ENCODE data around the gene ENHO. TPM values are rescaled to one million over a fixed set of nuclear protein-coding genes. Genes with fewer than 3 reads are reported as not detected.

The ENHO gene
- total RNA-seq, 1 donor from 2014 or later, result 0.86 TPM

- no peak for DNase-seq (ENCODE audit: extremely low spot score, unreplicated experiment)
- H3K27ac Mint-ChIP-seq (ENCODE audit: unreplicated experiment), result no peak overlapping the region
- H3K9me3 Mint-ChIP-seq (ENCODE audit: unreplicated experiment), result no peaks in the 10 kb centered on the region
- H3K36me3 Mint-ChIP-seq (ENCODE audit: unreplicated experiment), result no peaks in the 10 kb centered on the region
- H3K27me3 Mint-ChIP-seq (ENCODE audit: unreplicated experiment), result peaks cover 54% of the 10 kb centered on the region
- no peak for TF ChIP-seq CTCF (IDR thresholded peaks at IDR 0.05)
- H3K4me1 Mint-ChIP-seq (ENCODE audit: unreplicated experiment), result no peaks in the 10 kb centered on the region
- no peak overlapping the region for H3K4me3 Mint-ChIP-seq (ENCODE audit: unreplicated experiment)
Measured at GRCh38 chr9:34514401-34514800, 8.4 kb downstream of the ENHO start.

GRCh38 chr9:34513567-34514214 is 9.1 kb downstream of the ENHO start:
- Mint-ChIP-seq H3K27me3 (ENCODE audit: unreplicated experiment) (peaks cover 55% of the 10 kb centered on the region), H3K4me3 (ENCODE audit: unreplicated experiment) (no peak overlapping the region)
- TF ChIP-seq CTCF (IDR thresholded peaks at IDR 0.05), result no peak

GRCh38 chr9:34512131-34513078 is 10.4 kb downstream of the ENHO start:
- H3K4me1 Mint-ChIP-seq (ENCODE audit: unreplicated experiment), result no peaks in the 10 kb centered on the region
- H3K27me3 Mint-ChIP-seq (ENCODE audit: unreplicated experiment), result peaks cover 55% of the 10 kb centered on the region
- no peaks in the 10 kb centered on the region for H3K36me3 Mint-ChIP-seq (ENCODE audit: unreplicated experiment)
- H3K27ac Mint-ChIP-seq (ENCODE audit: unreplicated experiment), result no peak overlapping the region
- H3K9me3 Mint-ChIP-seq (ENCODE audit: unreplicated experiment), result no peaks in the 10 kb centered on the region
- H3K4me3 Mint-ChIP-seq (ENCODE audit: unreplicated experiment), result no peak overlapping the region
- no peak for TF ChIP-seq CTCF (IDR thresholded peaks at IDR 0.05)
- no peak for DNase-seq (ENCODE audit: extremely low spot score, unreplicated experiment)

More at GRCh38 chr9:34513567-34514214, 9.1 kb downstream of the ENHO start:
- H3K36me3 Mint-ChIP-seq (ENCODE audit: unreplicated experiment), result no peaks in the 10 kb centered on the region
- no peaks in the 10 kb centered on the region for H3K4me1 Mint-ChIP-seq (ENCODE audit: unreplicated experiment)
- DNase-seq (ENCODE audit: extremely low spot score, unreplicated experiment), result no peak
- H3K27ac Mint-ChIP-seq (ENCODE audit: unreplicated experiment), result no peak overlapping the region
- no peaks in the 10 kb centered on the region for H3K9me3 Mint-ChIP-seq (ENCODE audit: unreplicated experiment)

GRCh38 chr9:34510497-34511468 is 12.0 kb downstream of the ENHO start:
- Mint-ChIP-seq H3K36me3 (ENCODE audit: unreplicated experiment) (no peaks in the 10 kb centered on the region), H3K9me3 (ENCODE audit: unreplicated experiment) (no peaks in the 10 kb centered on the region), H3K4me1 (ENCODE audit: unreplicated experiment) (no peaks in the 10 kb centered on the region), H3K4me3 (ENCODE audit: unreplicated experiment) (no peak overlapping the region), H3K27me3 (ENCODE audit: unreplicated experiment) (peaks cover 51% of the 10 kb centered on the region), H3K27ac (ENCODE audit: unreplicated experiment) (no peak overlapping the region)
- TF ChIP-seq CTCF (IDR thresholded peaks at IDR 0.05), result no peak
- DNase-seq (ENCODE audit: extremely low spot score, unreplicated experiment), result no peak
